Osteocyte (in vitro differentiated cells): Measurements from ENCODE around the gene GEMIN5. TPM values are rescaled to one million over a fixed set of nuclear protein-coding genes. Genes with fewer than 3 reads are reported as not detected.
"Not testable (repeated sequence)": the region's sequence is repeated elsewhere in the genome, so short reads cannot be mapped to it uniquely, and the experiment has no call there.

Experiments
- DNase-seq: peaks from one replicate; pipeline ENCODE4 v3.0.0; 2021; ENCODE audit warnings: mixed read lengths; ENCODE audit not compliant: unreplicated experiment; ENCODE audit errors: extremely low spot score
- H3K27ac Mint-ChIP-seq: one replicate; pipeline ENCODE4 v1.8.0; 2021; ENCODE audit warnings: mild to moderate bottlenecking, mixed read lengths; ENCODE audit not compliant: unreplicated experiment
- H3K27me3 Mint-ChIP-seq: one replicate; pipeline ENCODE4 v1.8.0; 2021; ENCODE audit warnings: mixed read lengths; ENCODE audit not compliant: unreplicated experiment
- H3K36me3 Mint-ChIP-seq: one replicate; pipeline ENCODE4 v1.8.0; 2021; ENCODE audit warnings: mixed read lengths; ENCODE audit not compliant: unreplicated experiment
- H3K4me1 Mint-ChIP-seq: one replicate; pipeline ENCODE4 v1.8.0; 2021; ENCODE audit warnings: mixed read lengths; ENCODE audit not compliant: unreplicated experiment
- H3K4me3 Mint-ChIP-seq: one replicate; pipeline ENCODE4 v1.8.0; 2021; ENCODE audit warnings: mild to moderate bottlenecking, moderate library complexity, mixed read lengths; ENCODE audit not compliant: unreplicated experiment
- H3K9me3 Mint-ChIP-seq: one replicate; pipeline ENCODE4 v1.8.0; 2021; ENCODE audit warnings: mixed read lengths; ENCODE audit not compliant: unreplicated experiment
- long read RNA-seq: library from polyadenylated mRNA; unstranded; transcript quantifications from one replicate; pipeline ENCODE4 v2.0.0, GENCODE V29; 2021
- total RNA-seq: library from RNA; stranded (reverse); gene quantifications from 2 replicates; pipeline ENCODE4 v1.2.1, GENCODE V29; 2021
- TF ChIP-seq, protein P1 (sequence below): fragments of 200-600 bp; sonication (generic); IDR thresholded peaks from 2 replicates; pipeline ENCODE4 v1.5.0; 2021; ENCODE audit warnings: antibody characterized with exemption, mild to moderate bottlenecking, moderate library complexity

The GEMIN5 gene
- 17.6 and 19.6 TPM in 2 replicates for total RNA-seq
- long read RNA-seq, full-length matches to known transcripts = 1 of 106 reads
- long read RNA-seq, partial matches to known transcripts = 96 of 106 reads
- long read RNA-seq, other reads (novel, unspliced or antisense) = 9 of 106 reads

DNA sequence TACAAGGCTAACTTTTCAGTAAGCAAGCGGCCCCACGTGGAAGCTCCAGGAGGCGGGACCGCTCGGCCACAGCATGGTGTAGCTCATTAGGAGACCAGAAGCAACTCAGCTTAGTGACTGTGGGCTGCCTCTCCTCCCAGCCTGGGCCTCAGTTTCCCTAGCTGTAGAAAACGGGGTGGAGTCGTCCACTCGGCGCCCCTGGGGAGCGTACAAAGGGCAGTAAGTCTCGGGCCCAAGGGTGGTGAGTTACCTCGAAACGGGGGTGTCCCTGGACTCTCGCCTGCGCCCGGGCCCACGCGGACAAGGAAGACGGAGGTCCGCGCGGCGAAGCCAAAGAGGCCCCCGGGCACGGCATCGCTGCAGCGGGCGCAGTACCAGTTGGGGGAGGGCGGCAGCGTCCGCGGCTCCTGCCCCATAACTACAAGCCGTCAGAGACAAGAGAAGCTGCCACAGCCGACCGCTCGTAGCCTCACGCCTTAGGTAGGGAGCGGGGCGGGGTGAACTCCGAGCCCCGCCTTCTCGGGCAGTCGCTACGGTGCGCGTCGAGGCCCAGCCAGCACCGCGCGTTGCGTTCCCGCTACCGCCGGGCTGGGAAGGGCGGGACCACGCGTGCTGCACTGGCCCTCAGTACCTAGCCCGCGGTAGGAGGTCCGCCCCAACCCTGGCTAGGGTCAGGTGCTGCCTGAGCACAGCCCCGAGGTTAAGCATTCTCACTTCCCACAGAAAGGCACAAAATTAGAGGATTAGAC lies at the start of gene GEMIN5:
Gene GEMIN5, minus strand, starts transcription at position 494 of the 749 bp plus-strand sequence. Its CDS starts 78 bp downstream, at position 416.
- Mint-ChIP-seq H3K4me1 (peaks cover 29% of the 10 kb centered on the region), H3K36me3 (peaks cover 12% of the 10 kb centered on the region), H3K4me3 (peak within 1 kb of the TSS; percentile 89), H3K27ac (peak within 1 kb of the TSS; percentile 89), H3K27me3 (no peaks in the 10 kb centered on the region), H3K9me3 (no peaks in the 10 kb centered on the region)
- TF ChIP-seq, protein P1, sequence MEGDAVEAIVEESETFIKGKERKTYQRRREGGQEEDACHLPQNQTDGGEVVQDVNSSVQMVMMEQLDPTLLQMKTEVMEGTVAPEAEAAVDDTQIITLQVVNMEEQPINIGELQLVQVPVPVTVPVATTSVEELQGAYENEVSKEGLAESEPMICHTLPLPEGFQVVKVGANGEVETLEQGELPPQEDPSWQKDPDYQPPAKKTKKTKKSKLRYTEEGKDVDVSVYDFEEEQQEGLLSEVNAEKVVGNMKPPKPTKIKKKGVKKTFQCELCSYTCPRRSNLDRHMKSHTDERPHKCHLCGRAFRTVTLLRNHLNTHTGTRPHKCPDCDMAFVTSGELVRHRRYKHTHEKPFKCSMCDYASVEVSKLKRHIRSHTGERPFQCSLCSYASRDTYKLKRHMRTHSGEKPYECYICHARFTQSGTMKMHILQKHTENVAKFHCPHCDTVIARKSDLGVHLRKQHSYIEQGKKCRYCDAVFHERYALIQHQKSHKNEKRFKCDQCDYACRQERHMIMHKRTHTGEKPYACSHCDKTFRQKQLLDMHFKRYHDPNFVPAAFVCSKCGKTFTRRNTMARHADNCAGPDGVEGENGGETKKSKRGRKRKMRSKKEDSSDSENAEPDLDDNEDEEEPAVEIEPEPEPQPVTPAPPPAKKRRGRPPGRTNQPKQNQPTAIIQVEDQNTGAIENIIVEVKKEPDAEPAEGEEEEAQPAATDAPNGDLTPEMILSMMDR = no peak
- DNase-seq = peak; percentile 92

- no peak overlapping the region for H3K4me3 Mint-ChIP-seq
- no peaks in the 10 kb centered on the region for H3K9me3 Mint-ChIP-seq
- no peak overlapping the region for H3K27ac Mint-ChIP-seq
- TF ChIP-seq, protein P1 = no peak
- H3K4me1 Mint-ChIP-seq = no peaks in the 10 kb centered on the region
- peaks cover 8% of the 10 kb centered on the region for H3K27me3 Mint-ChIP-seq
- DNase-seq = no peak
- no peaks in the 10 kb centered on the region for H3K36me3 Mint-ChIP-seq
These were observed 48.1 kb upstream of the GEMIN5 start for GRCh38 chr5:154986151-154986550.

DNA sequence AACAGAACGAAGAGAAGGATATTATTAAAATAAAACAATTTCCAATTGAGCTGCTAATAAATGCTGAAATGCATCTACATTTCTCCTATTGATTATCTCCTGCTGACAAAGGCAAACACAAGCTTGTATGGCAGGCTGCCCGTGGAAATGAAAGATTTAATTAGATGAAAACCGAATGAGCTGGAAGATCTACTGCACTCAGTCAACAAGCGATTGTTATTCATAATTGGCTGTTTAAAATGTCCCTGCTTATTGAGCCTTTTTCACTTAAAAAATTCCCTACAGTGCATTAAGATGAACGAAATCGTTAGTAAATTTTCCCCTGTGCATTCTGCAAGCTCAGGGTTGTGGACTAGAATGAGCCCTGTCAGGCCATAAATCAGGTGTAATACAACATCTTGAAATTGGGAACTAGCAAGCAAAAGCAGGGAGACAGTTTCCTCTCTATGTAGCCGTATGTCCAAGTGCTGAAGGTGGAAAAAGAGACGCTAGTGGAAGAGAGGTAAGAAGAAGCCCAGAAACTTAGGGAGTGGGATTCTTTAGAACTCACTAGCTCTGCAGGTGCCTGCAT lies 47.0 kb upstream of the GEMIN5 start:
- TF ChIP-seq, protein P1 = no peak

GRCh38 chr5:154978294-154978693 lies 40.3 kb upstream of the GEMIN5 start:
- not testable (repeated sequence) for H3K27me3 Mint-ChIP-seq, H3K27ac Mint-ChIP-seq, H3K4me1 Mint-ChIP-seq, DNase-seq, H3K4me3 Mint-ChIP-seq, H3K9me3 Mint-ChIP-seq
- peaks cover 10% of the 10 kb centered on the region for H3K36me3 Mint-ChIP-seq

More for the DNA sequence above, 47.0 kb upstream of the GEMIN5 start:
- no peaks in the 10 kb centered on the region for H3K36me3 Mint-ChIP-seq
- H3K27me3 Mint-ChIP-seq = peaks cover 5% of the 10 kb centered on the region
- H3K4me1 Mint-ChIP-seq = no peaks in the 10 kb centered on the region
- H3K4me3 Mint-ChIP-seq = no peak overlapping the region
- DNase-seq = no peak
- H3K9me3 Mint-ChIP-seq = no peaks in the 10 kb centered on the region
- H3K27ac Mint-ChIP-seq = no peak overlapping the region

- no peak overlapping the region for H3K4me3 Mint-ChIP-seq
- H3K27me3 Mint-ChIP-seq = no peaks in the 10 kb centered on the region
- H3K4me1 Mint-ChIP-seq = peaks cover 1% of the 10 kb centered on the region
- peaks cover 10% of the 10 kb centered on the region for H3K36me3 Mint-ChIP-seq
- H3K9me3 Mint-ChIP-seq = no peaks in the 10 kb centered on the region
- DNase-seq = no peak
- TF ChIP-seq, protein P1 = no peak
- H3K27ac Mint-ChIP-seq = no peak overlapping the region
These were observed 39.4 kb upstream of the GEMIN5 start for GRCh38 chr5:154977409-154977808.

DNA sequence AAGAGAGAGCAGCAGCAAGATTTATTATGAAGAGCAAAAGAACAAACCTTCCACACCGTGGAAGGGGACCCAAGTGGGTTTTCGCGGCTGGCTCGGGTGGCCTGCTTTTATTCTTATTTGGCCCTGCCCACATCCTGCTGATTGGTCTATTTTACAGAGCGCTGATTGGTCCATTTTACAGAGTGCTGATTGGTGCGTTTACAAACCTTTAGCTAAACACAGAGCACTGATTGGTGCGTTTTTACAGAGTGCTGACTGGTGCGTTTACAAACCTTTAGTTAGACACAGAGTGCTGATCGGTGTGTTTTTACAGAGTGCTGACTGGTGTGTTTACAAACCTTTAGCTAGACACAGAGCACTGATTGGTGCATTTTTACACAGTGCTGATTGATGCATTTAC lies 38.1 kb upstream of the GEMIN5 start:
- H3K4me1 Mint-ChIP-seq, H3K27me3 Mint-ChIP-seq, H3K4me3 Mint-ChIP-seq, H3K27ac Mint-ChIP-seq, DNase-seq, H3K9me3 Mint-ChIP-seq: not testable (repeated sequence)
- peaks cover 10% of the 10 kb centered on the region for H3K36me3 Mint-ChIP-seq
